GM10248 (cell line): Measurements from ENCODE around the gene DAZAP1.
A peak's percentile ranks its signal among the peaks of the same experiment; 100 is the strongest.

Experiments
- CTCF ChIA-PET: fragments of 300-600 bp; sonication (Branson Sonifier 250); formaldehyde crosslinking; extraction: SDS; loops from one replicate; lab custom pipeline; 2021; ENCODE audit warnings: antibody characterized with exemption; lab: Yijun Ruan, JAX
- POLR2A ChIA-PET: fragments of 350-650 bp; sonication (Branson Sonifier 250); formaldehyde crosslinking; extraction: SDS; loops from one replicate; lab custom pipeline; 2020; ENCODE audit warnings: antibody characterized with exemption; lab: Yijun Ruan, JAX
- DNase-seq: peaks from one replicate; pipeline ENCODE4 v3.0.0; 2012; ENCODE audit errors: extremely low spot score
- CTCF ChIP-seq: IDR thresholded peaks from 2 replicates; pipeline ENCODE4 v1.5.1; 2012; ENCODE audit warnings: mild to moderate bottlenecking, low read depth; ENCODE audit errors: extremely low read depth, missing control alignments, control extremely low read depth

Gene DAZAP1

GRCh38 chr19:1363599-1363998 is 43.8 kb upstream of the DAZAP1 start:
- POLR2A ChIA-PET: interaction anchor here (0.6 kb wide), 1 partner anchor 94 kb away, joined by 3 read pairs; no protein-coding TSS in a partner anchor
- no peak for DNase-seq
- CTCF ChIA-PET: interaction anchor here (1.5 to 2.4 kb wide), 3 partner anchors 9 to 19 kb away, joined by 4 to 6 read pairs (median 5); partner anchors contain the start of gene NDUFS7
- no peak for TF ChIP-seq CTCF

GRCh38 chr19:1364070-1364704 is 43.2 kb upstream of the DAZAP1 start:
- CTCF ChIA-PET: interaction anchor here (1.1 to 2.4 kb wide), 5 partner anchors 9 to 97 kb away, joined by 3 to 6 read pairs (median 4); partner anchors contain the start of gene NDUFS7
- DNase-seq: peak; percentile 68
- POLR2A ChIA-PET: no interaction called here
- TF ChIP-seq CTCF: peak; percentile 10

- POLR2A ChIA-PET: no interaction called here
- no peak for DNase-seq
- CTCF ChIA-PET: interaction anchor here (1.2 to 2.4 kb wide), 2 partner anchors 7 to 11 kb away, joined by 3 to 6 read pairs; a partner anchor contains a TSS
- no peak for TF ChIP-seq CTCF
Observed at GRCh38 chr19:1365319-1366269, 41.8 kb upstream of the DAZAP1 start.

- ChIA-PET CTCF (interaction anchor here (1.5 to 1.6 kb wide), 2 partner anchors 87 to 122 kb away, joined by 6 to 8 read pairs; no protein-coding TSS in a partner anchor), POLR2A (no interaction called here)
- TF ChIP-seq CTCF: no peak
- DNase-seq: no peak
Observed at GRCh38 chr19:1366296-1366695, 41.1 kb upstream of the DAZAP1 start.

GRCh38 chr19:1366899-1367870 is 40.2 kb upstream of the DAZAP1 start:
- POLR2A ChIA-PET: no interaction called here
- TF ChIP-seq CTCF: no peak
- CTCF ChIA-PET: interaction anchor here (1.5 to 1.6 kb wide), 2 partner anchors 88 to 123 kb away, joined by 6 to 8 read pairs; no protein-coding TSS in a partner anchor
- no peak for DNase-seq
